T-helper 17 cell (primary cell): Measurements from ENCODE around the gene ARMC9. TPM values are rescaled to one million over a fixed set of nuclear protein-coding genes. Genes with fewer than 3 reads are reported as not detected.
"Not testable (repeated sequence)": the region's sequence is repeated elsewhere in the genome, so short reads cannot be mapped to it uniquely, and the experiment has no call there.

Experiments
- ATAC-seq: fragments of 150-1000 bp; cut with Tn5 transposase; 2 replicates; pipeline ENCODE4 v1.10.0; 2021; ENCODE audit warnings: mild to moderate bottlenecking, moderate library complexity
- DNase-seq, 3 donors: peaks; one replicate each; pipeline versions ENCODE4 v3.0.0 to v3.0.0-alpha.2; 2020 to 2021
- H3K9me3 ChIP-seq: one replicate; pipeline ENCODE4 v1.7.0; 2013; ENCODE audit warnings: low read length, mild to moderate bottlenecking; ENCODE audit not compliant: control insufficient read depth, poor library complexity, severe bottlenecking
- H3K27ac Mint-ChIP-seq: one replicate; pipeline ENCODE4 v1.8.0; 2022; ENCODE audit warnings: mild to moderate bottlenecking, moderate library complexity, mixed read lengths
- H3K27me3 Mint-ChIP-seq: one replicate; pipeline ENCODE4 v1.8.0; 2022; ENCODE audit warnings: mixed read lengths
- H3K36me3 Mint-ChIP-seq: one replicate; pipeline ENCODE4 v1.8.0; 2022; ENCODE audit warnings: low read depth, mixed read lengths
- H3K4me1 Mint-ChIP-seq: one replicate; pipeline ENCODE4 v1.8.0; 2022; ENCODE audit warnings: mild to moderate bottlenecking, mixed read lengths
- H3K4me3 Mint-ChIP-seq: one replicate; pipeline ENCODE4 v1.8.0; 2022; ENCODE audit warnings: mild to moderate bottlenecking, moderate library complexity, mixed read lengths
- total RNA-seq, 4 donors: library from RNA in 2 of 4; stranded (reverse) in 2 of 4; gene quantifications; one replicate each; pipeline ENCODE4 v1.2.3 and lab custom pipeline; 2022 to 2026

The ARMC9 gene
- total RNA-seq, 2 donors from 2014 or later, result 0.37 to 0.73 TPM

DNA sequence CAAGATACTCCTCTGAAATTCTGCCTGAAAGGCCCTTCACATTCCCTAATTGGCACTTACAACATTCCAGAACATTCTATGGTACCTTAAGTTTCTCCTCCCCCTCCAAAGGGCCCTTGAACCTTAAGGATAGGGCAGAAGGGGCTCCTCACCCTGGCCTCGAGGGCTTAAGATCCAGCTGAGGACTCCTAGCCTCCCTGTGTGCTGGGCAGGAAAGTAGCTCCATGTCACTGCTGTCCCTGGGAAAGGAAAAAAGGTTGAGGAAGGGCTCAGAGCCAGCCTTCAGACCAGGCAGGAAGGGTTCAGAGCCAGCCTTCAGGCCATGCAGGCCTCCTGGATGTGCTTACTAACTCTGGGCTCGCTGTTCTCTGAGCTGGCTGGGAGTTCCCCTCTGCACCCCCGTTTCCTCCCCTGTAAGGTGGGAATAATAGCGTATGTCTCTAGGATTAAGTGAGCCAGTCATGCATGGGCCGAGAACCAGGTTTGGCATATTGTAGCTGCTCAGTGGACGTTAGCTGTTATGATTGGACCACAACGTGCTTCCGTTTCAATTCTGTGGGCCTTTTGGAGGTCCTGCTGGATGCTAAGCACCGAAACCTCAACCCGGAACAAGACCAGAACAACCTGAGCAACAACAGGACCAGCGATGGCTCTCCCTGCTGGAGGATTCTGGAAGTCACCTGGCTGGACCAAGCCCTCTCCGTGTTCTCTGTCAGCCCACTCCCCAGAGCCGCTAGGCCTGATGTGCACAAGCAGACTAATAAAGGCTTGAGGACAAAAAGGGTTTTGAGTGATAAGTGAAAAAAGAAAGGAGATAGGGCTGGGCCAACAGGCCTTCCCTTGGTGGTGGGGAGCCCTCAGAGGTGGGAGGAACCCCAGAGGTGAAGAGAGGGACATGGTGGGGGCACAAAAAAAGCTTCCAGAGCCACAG is 196.0 kb downstream of the ARMC9 start:
- Mint-ChIP-seq H3K27ac (peak overlapping the region; percentile 45), H3K4me3 (peak overlapping the region; percentile 79), H3K27me3 (peaks cover 68% of the 10 kb centered on the region), H3K4me1 (peaks cover 16% of the 10 kb centered on the region), H3K36me3 (no peaks in the 10 kb centered on the region)
- ATAC-seq, result peak; percentile 54
- no peak for DNase-seq
- H3K9me3 ChIP-seq, result no peaks in the 10 kb centered on the region

DNA sequence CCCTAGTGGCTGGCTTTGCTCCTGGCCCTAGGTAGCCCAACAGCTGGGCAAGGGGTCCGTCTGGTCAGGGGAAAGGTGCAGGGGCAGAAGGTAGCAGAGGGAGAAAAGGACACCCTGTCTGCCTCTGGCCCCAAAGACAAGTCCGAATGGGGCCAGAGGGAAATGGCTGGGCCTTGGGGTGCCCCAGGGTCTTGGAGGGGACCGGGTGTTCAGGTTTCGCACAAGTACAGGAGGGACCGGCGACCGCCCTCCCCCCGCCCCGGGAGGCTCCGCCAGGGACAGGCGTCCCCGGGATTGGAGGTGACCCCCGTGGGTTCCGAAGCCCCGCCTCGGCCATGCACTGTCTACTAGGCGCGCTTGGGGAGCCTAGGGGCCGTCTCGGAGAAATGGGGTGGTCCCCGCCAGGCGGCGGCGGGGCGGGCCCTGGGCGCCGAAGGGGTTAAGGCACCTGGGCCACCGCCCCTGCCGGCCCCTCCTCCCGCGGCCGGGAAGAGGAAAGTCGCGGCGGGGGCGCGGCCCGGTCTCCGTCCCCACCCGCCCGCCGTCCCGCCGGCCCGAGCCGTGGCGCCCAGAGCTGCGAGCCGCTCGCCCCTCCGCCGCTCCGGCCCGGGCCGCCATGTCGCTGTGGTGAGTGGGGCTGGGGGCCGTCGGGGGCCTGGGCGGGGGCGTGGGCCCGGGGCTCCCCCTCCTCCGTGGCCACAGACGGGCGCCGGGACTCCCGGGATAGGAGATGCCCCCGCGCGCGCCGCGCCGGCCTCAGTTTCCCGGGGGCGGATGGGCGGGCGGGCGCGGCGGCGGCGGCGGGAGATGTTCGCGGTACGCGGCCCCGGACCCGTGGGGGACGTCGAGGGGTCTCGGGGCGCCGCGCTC is 197.0 kb downstream of the ARMC9 start, which contains the start of gene B3GNT7:
B3GNT7 (plus strand) TSS at position 523 of the 870 bp plus-strand sequence; CDS start at position 617, 94 bp downstream.
- H3K4me3 Mint-ChIP-seq, result peak within 1 kb of the TSS; percentile 79
- peaks cover 16% of the 10 kb centered on the region for H3K4me1 Mint-ChIP-seq
- DNase-seq (no peak), ATAC-seq (no peak)
- peak within 1 kb of the TSS; percentile 45 for H3K27ac Mint-ChIP-seq
- H3K36me3 Mint-ChIP-seq, result no peaks in the 10 kb centered on the region
- peaks cover 65% of the 10 kb centered on the region for H3K27me3 Mint-ChIP-seq
- no peaks in the 10 kb centered on the region for H3K9me3 ChIP-seq

DNA sequence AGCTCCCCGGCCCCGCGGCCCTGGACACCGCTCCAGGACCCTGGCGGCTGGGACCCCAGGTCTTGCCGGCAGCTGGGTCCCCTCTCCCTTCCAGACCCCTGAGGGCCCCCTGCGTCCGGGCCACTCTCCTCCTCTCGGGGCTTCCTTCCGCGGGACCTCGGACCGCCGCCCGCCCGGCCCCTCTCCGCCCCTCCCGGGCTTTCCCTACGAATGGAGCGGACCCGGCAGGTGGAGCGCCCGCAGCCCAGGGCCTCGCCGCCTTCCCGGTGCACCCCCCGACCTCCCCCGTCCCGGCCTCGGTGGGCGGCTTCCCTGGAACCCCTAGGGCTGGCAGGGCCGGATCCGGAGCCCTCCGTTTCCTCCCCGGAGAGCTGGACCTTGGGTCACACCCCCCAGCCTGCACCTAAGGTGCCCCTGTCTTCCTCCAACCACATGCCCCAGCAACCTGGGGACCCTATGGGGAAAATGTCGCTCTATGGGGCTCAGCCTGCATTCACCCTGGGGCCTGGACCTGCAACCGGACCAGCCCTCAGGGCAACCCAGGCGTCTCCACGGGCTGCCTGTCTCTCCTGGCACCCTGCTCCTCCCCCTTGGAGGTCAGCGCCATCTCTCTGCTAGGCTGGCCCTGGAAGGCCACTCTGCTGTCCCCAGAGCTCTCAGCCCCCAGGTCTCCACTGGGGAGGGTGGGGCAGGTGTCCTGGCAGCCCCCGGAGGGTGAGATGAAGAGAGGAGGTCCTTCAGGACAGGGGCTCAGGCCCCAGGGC is 197.8 kb downstream of the ARMC9 start:
- Mint-ChIP-seq H3K4me1 (peaks cover 16% of the 10 kb centered on the region), H3K4me3 (peak overlapping the region; percentile 74), H3K36me3 (no peaks in the 10 kb centered on the region), H3K27ac (no peak overlapping the region), H3K27me3 (peaks cover 63% of the 10 kb centered on the region)
- no peaks in the 10 kb centered on the region for H3K9me3 ChIP-seq
- ATAC-seq (no peak), DNase-seq (no peak)

DNA sequence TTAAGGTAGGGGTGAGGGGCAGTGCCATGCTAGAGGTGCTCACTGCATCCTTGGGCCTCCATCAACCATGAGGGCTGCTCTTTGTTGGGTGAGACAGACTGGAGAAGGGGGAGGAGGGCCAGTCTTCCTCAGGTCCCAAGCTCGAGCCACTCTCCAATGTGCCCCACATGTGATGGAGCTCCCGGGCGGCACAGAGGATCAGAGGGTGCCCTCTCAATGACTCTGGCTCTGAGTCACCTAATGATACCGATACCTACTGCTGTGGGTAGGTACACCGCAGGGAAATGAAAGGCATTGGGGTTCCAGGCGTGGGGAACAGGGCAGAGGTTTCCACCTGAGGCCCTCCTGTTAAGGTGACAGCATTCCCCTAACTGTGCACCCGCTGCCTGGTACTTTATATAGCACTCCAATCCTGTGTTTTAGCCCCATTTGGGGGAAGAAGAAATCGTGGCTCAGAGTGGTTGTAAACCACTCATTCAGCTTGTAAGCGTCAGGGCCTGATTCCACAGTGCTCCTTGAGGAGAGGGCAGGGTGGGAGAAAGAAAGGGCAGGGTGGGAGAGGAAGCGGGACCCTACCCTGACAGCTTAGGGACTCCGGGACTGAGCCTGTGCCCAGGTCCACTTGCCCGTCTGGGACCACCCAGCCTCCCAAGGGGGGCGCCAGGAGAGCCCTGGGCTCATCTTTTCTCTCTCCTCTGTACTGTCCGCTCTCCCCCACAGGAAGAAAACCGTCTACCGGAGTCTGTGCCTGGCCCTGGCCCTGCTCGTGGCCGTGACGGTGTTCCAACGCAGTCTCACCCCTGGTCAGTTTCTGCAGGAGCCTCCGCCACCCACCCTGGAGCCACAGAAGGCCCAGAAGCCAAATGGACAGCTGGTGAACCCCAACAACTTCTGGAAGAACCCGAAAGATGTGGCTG is 198.8 kb downstream of the ARMC9 start:
- H3K27me3 Mint-ChIP-seq, result peaks cover 61% of the 10 kb centered on the region
- H3K4me1 Mint-ChIP-seq, result peaks cover 14% of the 10 kb centered on the region
- DNase-seq (no peak), ATAC-seq (no peak)
- H3K4me3 Mint-ChIP-seq, result peak overlapping the region; percentile 74
- H3K27ac Mint-ChIP-seq, result no peak overlapping the region
- no peaks in the 10 kb centered on the region for H3K9me3 ChIP-seq
- peaks cover 2% of the 10 kb centered on the region for H3K36me3 Mint-ChIP-seq

DNA sequence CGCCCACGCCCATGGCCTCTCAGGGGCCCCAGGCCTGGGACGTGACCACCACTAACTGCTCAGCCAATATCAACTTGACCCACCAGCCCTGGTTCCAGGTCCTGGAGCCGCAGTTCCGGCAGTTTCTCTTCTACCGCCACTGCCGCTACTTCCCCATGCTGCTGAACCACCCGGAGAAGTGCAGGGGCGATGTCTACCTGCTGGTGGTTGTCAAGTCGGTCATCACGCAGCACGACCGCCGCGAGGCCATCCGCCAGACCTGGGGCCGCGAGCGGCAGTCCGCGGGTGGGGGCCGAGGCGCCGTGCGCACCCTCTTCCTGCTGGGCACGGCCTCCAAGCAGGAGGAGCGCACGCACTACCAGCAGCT is 199.5 kb downstream of the ARMC9 start:
- Mint-ChIP-seq H3K27me3 (peaks cover 61% of the 10 kb centered on the region), H3K4me1 (peaks cover 14% of the 10 kb centered on the region), H3K27ac (no peak overlapping the region), H3K4me3 (no peak overlapping the region), H3K36me3 (peaks cover 2% of the 10 kb centered on the region)
- no peaks in the 10 kb centered on the region for H3K9me3 ChIP-seq
- ATAC-seq, result no peak
- DNase-seq, result no peak

DNA sequence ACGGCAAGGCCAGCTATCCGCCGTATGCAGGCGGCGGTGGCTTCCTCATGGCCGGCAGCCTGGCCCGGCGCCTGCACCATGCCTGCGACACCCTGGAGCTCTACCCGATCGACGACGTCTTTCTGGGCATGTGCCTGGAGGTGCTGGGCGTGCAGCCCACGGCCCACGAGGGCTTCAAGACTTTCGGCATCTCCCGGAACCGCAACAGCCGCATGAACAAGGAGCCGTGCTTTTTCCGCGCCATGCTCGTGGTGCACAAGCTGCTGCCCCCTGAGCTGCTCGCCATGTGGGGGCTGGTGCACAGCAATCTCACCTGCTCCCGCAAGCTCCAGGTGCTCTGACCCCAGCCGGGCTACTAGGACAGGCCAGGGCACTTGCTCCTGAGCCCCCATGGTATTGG is 200.2 kb downstream of the ARMC9 start:
- H3K9me3 ChIP-seq, result no peaks in the 10 kb centered on the region
- Mint-ChIP-seq H3K27ac (no peak overlapping the region), H3K4me3 (no peak overlapping the region), H3K27me3 (peaks cover 56% of the 10 kb centered on the region), H3K36me3 (peaks cover 2% of the 10 kb centered on the region), H3K4me1 (peaks cover 9% of the 10 kb centered on the region)
- no peak for ATAC-seq
- no peak for DNase-seq

DNA sequence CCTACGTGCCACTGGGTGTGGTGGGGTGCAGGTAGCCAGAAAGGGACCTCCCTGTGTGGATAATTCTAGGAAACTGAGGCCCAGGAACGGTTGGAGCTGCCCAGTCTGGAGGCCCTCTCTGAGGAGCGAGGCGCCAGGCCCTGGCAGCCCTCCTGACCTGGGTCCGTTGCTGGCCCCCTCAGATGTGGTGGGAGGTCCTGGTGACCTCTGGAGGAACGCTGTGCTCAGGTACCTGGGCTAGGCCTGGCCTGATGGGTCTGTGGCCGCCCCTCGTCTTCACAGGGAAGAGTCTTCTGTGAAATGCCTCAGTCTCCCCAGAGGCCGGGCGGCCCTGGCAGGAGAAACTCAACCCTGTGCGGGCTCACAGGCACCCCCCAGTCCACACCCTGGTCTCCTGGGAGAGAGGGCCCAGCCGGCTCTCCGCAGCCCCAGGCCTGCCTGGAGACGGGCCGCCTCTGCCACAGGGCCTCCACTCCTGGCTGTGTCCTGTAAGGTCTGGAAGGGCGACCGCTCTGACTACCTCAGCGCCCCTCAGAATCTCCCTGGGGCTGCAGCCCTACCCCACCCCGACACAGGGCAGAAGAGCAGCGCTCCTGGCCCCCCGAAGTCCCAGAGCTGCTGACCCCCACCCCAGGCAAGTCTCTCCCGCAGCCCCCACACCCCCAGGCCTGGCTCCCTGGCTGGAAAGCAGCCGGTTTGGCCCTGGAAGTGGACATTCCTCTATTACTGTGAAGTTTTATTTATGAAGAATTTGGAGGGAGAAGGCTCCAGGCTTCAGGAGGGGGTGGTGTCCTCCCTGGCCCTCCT is 200.8 kb downstream of the ARMC9 start:
- Mint-ChIP-seq H3K4me3 (no peak overlapping the region), H3K27me3 (peaks cover 49% of the 10 kb centered on the region), H3K27ac (no peak overlapping the region), H3K36me3 (peaks cover 2% of the 10 kb centered on the region), H3K4me1 (peaks cover 7% of the 10 kb centered on the region)
- no peaks in the 10 kb centered on the region for H3K9me3 ChIP-seq
- DNase-seq, result no peak
- no peak for ATAC-seq

DNA sequence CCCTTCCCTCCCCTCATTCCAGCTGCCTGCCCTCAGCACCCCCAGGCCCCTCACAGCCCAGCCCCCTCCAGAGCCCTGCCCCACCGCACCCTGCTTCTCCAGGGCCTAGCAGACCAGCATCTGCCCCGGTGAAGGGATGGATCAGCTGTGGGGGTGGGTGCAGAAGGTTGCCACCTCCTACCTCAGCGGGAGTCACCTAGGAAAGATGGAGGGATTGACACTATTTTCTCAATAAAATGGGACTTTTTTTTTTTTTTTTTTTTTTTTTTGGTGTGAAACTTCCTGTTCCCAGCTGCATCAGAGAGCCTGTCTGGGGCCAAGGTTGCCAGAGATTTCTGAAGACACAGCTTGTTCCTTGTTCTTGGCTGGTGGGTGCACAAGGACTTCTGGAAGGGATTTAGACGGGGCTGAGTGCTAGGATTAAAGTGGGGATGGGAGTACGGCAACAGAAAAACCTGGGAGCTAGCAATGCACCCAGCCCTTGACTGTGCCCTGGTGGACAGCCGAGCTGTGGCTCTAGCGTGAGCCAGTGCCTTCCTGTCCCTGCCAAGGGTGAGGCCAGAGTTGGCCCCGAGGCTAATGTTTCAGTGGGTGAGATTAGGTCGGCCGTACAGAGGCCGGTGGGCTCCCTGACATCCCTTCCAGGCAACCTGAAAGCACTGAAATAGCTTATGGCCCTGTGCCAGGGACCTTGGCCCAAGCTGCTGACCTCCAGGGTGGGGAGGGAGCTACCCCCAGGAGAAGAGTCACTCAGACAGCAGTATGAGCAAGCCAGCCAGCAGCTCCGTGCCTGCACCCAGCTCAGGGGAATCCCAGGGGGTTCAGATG is 201.6 kb downstream of the ARMC9 start:
- H3K27me3 Mint-ChIP-seq, result peaks cover 41% of the 10 kb centered on the region
- no peak overlapping the region for H3K4me3 Mint-ChIP-seq
- peaks cover 2% of the 10 kb centered on the region for H3K36me3 Mint-ChIP-seq
- no peak overlapping the region for H3K27ac Mint-ChIP-seq
- H3K4me1 Mint-ChIP-seq, result peaks cover 6% of the 10 kb centered on the region
- no peak for DNase-seq
- no peak for ATAC-seq
- H3K9me3 ChIP-seq, result no peaks in the 10 kb centered on the region

DNA sequence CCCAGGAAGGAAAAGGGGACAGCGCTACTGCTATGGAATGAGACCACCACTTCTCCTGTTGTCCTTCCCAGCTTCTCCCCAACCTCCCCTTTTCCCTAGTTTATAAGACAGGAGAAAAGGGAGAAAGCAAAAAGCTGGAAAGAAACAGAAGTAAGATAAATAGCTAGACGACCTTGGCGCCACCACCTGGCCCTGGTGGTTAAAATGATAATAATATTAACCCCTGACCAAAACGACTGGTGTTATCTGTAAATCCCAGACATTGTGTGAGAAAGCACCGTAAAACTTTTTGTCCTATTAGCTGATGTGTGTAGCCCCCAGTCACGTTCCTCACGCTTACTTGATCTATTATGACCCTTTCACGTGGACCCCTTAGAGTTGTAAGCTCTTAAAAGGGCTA is 202.2 kb downstream of the ARMC9 start:
- not testable (repeated sequence) for H3K36me3 Mint-ChIP-seq
- H3K4me1 Mint-ChIP-seq, result peaks cover 11% of the 10 kb centered on the region

DNA sequence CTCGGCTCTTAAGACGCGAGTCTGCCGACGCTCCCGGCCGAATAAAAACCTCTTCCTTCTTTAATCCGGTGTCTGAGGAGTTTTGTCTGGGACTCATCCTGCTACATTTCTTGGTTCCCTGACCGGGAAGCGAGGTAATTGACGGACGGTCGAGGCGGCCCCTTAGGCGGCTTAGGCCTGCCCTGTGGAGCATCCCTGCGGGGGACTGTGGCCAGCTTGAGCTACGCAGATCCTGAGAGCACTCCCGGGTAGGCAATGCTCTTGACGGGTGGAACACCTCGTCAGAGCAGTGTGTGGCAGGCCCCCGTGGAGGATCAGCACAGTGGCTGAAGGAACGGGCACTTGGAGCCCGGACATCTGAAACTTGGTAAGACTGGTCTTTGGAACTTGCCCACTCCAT is 202.7 kb downstream of the ARMC9 start:
- Mint-ChIP-seq H3K4me1 (peaks cover 14% of the 10 kb centered on the region), H3K27me3 (peaks cover 40% of the 10 kb centered on the region)
- H3K9me3 ChIP-seq, DNase-seq, H3K4me3 Mint-ChIP-seq, H3K36me3 Mint-ChIP-seq, ATAC-seq, H3K27ac Mint-ChIP-seq: not testable (repeated sequence)

More for the DNA sequence above, 202.2 kb downstream of the ARMC9 start:
- H3K4me3 Mint-ChIP-seq, H3K27ac Mint-ChIP-seq, H3K9me3 ChIP-seq, ATAC-seq, DNase-seq: not testable (repeated sequence)
- peaks cover 40% of the 10 kb centered on the region for H3K27me3 Mint-ChIP-seq
